HEK293T (cell line): ENCODE measurements around the gene FCAMR.

Experiments used
- CTBP1 ChIP-seq: fragments of 450-650 bp; IDR thresholded peaks from 2 replicates; pipeline ENCODE4 v1.6.1; 2016; ENCODE audit warnings: borderline replicate concordance
- SP1 ChIP-seq: fragments of 450-650 bp; IDR thresholded peaks from 2 replicates; pipeline ENCODE4 v1.6.1; 2017
- SUZ12 ChIP-seq: fragments of 450-650 bp; IDR thresholded peaks from 2 replicates; pipeline ENCODE4 v1.6.1; 2016; ENCODE audit warnings: mild to moderate bottlenecking
- TARDBP ChIP-seq: fragments of 450-650 bp; IDR thresholded peaks from 2 replicates; pipeline ENCODE4 v1.6.1; 2016
- ZNF384 ChIP-seq: fragments of 450-650 bp; IDR thresholded peaks from 2 replicates; pipeline ENCODE4 v1.6.1; 2016
- TF ChIP-seq, protein P1 (sequence below): fragments of 450-650 bp; IDR thresholded peaks from 2 replicates; pipeline ENCODE4 v1.6.1; 2016

DNA sequence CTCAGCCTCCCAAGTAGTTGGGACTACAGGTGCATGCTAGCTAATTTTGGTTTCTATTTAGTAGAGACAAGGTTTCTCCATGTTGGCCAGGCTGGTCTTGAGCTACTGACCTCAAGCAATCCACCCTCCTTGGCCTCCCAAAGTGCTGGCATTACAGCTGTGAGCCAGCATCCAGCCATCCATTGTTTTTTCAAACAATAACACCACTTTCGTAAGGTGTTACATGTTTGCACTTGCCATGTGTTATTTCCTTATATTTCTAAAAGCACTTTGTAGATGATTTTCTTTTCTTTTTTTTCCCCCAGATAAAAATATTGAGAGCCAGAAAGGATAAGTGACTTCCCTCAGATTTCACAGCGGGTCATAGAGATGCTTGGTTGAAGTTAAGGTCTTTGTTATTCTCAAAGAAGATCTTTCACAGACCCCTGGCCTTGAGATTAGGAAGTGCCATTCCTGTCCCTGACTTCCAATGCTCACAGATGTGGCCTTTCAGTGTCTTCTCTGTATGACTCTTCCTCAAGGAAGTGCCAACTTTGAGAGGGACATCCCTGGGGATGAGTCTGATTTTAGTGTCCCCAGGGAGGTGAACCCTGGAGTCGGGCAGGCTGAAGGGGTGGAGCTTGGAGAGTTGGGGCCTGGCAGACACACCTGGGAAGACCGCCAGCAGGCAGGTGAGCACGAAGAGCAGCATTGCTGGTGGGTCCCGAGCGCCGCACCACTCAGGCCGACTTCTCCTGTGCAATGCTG is 30.2 kb downstream of the FCAMR start:
- TF ChIP-seq CTBP1 (no peak), ZNF384 (no peak), TARDBP (no peak), SUZ12 (no peak), SP1 (no peak)
- TF ChIP-seq, protein P1, sequence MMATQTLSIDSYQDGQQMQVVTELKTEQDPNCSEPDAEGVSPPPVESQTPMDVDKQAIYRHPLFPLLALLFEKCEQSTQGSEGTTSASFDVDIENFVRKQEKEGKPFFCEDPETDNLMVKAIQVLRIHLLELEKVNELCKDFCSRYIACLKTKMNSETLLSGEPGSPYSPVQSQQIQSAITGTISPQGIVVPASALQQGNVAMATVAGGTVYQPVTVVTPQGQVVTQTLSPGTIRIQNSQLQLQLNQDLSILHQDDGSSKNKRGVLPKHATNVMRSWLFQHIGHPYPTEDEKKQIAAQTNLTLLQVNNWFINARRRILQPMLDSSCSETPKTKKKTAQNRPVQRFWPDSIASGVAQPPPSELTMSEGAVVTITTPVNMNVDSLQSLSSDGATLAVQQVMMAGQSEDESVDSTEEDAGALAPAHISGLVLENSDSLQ, result no peak
